Measurements from ENCODE around the gene CAPN5. TPM values are rescaled to one million over a fixed set of nuclear protein-coding genes. Genes with fewer than 3 reads are reported as not detected.

Gene CAPN5
- total RNA-seq, 1 experiment from 2014 or later: 22.3 TPM

GRCh38 chr11:77167791-77168190 lies 101.0 kb downstream of the CAPN5 start:
- CTCF ChIA-PET: interaction anchor here (2.2 kb wide), 1 partner anchor 41 kb away, joined by 5 read pairs; no protein-coding TSS in a partner anchor
- no TSS peak for BruUV-seq (replicated peaks)
- DNase-seq: no peak
- Mint-ChIP-seq H3K4me1 (ENCODE audit: low read depth, unreplicated experiment) (no peaks in the 10 kb centered on the region), H3K9me3 (ENCODE audit: low read depth, unreplicated experiment) (no peaks in the 10 kb centered on the region), H3K4me3 (ENCODE audit: low read depth, unreplicated experiment) (no peak overlapping the region), H3K36me3 (ENCODE audit: insufficient read depth, unreplicated experiment) (no peaks in the 10 kb centered on the region), H3K27me3 (ENCODE audit: unreplicated experiment) (peaks cover 21% of the 10 kb centered on the region), H3K27ac (ENCODE audit: unreplicated experiment) (no peak overlapping the region)
- intact Hi-C loops (cut with micrococcal nuclease; ENCODE audit: unreplicated experiment): no loop called here
- TF ChIP-seq, protein P1, sequence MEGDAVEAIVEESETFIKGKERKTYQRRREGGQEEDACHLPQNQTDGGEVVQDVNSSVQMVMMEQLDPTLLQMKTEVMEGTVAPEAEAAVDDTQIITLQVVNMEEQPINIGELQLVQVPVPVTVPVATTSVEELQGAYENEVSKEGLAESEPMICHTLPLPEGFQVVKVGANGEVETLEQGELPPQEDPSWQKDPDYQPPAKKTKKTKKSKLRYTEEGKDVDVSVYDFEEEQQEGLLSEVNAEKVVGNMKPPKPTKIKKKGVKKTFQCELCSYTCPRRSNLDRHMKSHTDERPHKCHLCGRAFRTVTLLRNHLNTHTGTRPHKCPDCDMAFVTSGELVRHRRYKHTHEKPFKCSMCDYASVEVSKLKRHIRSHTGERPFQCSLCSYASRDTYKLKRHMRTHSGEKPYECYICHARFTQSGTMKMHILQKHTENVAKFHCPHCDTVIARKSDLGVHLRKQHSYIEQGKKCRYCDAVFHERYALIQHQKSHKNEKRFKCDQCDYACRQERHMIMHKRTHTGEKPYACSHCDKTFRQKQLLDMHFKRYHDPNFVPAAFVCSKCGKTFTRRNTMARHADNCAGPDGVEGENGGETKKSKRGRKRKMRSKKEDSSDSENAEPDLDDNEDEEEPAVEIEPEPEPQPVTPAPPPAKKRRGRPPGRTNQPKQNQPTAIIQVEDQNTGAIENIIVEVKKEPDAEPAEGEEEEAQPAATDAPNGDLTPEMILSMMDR (IDR thresholded peaks at IDR 0.05; ENCODE audit: unreplicated experiment): no peak

DNA sequence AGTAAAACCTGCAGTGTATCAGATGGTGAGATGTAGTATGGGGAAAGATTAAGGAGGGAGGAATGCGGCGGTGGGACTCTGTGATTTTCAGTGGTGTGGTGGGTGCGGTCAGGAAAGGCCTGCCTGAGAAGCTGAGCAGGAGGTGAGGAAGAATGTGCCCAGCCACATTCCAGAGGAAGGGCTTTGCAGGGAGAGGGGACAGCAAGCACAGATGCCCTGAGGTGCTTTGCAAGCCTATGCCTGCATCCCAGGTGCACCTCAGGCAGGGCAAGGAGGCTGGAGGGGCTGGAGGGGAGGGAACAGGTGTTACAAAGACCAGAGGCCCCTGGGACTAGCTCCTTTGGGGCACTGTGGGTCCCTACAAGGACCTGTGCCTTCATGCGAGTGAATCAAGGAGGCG lies 103.3 kb downstream of the CAPN5 start:
- Mint-ChIP-seq H3K4me3 (ENCODE audit: low read depth, unreplicated experiment) (no peak overlapping the region), H3K9me3 (ENCODE audit: low read depth, unreplicated experiment) (no peaks in the 10 kb centered on the region), H3K27ac (ENCODE audit: unreplicated experiment) (no peak overlapping the region), H3K36me3 (ENCODE audit: insufficient read depth, unreplicated experiment) (no peaks in the 10 kb centered on the region), H3K27me3 (ENCODE audit: unreplicated experiment) (peaks cover 17% of the 10 kb centered on the region), H3K4me1 (ENCODE audit: low read depth, unreplicated experiment) (no peaks in the 10 kb centered on the region)
- no peak for DNase-seq
- TF ChIP-seq, protein P1 (IDR thresholded peaks at IDR 0.05; ENCODE audit: unreplicated experiment): no peak
- intact Hi-C loops (cut with micrococcal nuclease; ENCODE audit: unreplicated experiment): no loop called here
- no TSS peak for BruUV-seq (replicated peaks)
- CTCF ChIA-PET: no interaction called here

DNA sequence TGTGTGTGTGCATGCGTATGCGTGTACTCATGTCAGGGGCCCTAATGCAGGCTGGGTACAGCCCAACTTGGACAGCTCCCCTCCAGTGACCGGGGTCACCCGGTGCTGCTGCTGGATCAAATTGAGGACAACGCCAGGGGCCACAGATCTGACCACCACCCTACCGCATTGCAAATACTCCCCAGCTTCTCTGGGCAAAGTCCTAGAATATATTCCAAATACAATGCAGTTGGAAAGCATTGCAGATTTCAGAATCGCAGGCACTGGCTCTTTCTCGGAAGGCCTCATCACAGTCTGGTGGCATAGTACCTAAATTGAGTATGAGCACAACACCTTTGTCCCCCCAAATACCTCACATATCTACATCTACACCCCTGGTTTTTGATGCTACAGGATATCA lies 104.5 kb downstream of the CAPN5 start:
- TF ChIP-seq, protein P1 (IDR thresholded peaks at IDR 0.05; ENCODE audit: unreplicated experiment): no peak
- Mint-ChIP-seq H3K27ac (ENCODE audit: unreplicated experiment) (no peak overlapping the region), H3K27me3 (ENCODE audit: unreplicated experiment) (peaks cover 17% of the 10 kb centered on the region), H3K9me3 (ENCODE audit: low read depth, unreplicated experiment) (no peaks in the 10 kb centered on the region), H3K36me3 (ENCODE audit: insufficient read depth, unreplicated experiment) (no peaks in the 10 kb centered on the region), H3K4me3 (ENCODE audit: low read depth, unreplicated experiment) (no peak overlapping the region), H3K4me1 (ENCODE audit: low read depth, unreplicated experiment) (no peaks in the 10 kb centered on the region)
- CTCF ChIA-PET: interaction anchor here (0.6 kb wide), 1 partner anchor 124 kb away, joined by 4 read pairs; no protein-coding TSS in a partner anchor
- BruUV-seq (replicated peaks): no TSS peak
- intact Hi-C loops (cut with micrococcal nuclease; ENCODE audit: unreplicated experiment): no loop called here
- DNase-seq: no peak

GRCh38 chr11:77171885-77172665 lies 105.3 kb downstream of the CAPN5 start:
- intact Hi-C loops (cut with micrococcal nuclease; ENCODE audit: unreplicated experiment): no loop called here
- no peak overlapping the region for H3K27ac Mint-ChIP-seq (ENCODE audit: unreplicated experiment)
- no peaks in the 10 kb centered on the region for H3K4me1 Mint-ChIP-seq (ENCODE audit: low read depth, unreplicated experiment)
- CTCF ChIA-PET: no interaction called here
- no TSS peak for BruUV-seq (replicated peaks)
- peaks cover 16% of the 10 kb centered on the region for H3K27me3 Mint-ChIP-seq (ENCODE audit: unreplicated experiment)
- H3K4me3 Mint-ChIP-seq (ENCODE audit: low read depth, unreplicated experiment): no peak overlapping the region
- DNase-seq: no peak
- H3K9me3 Mint-ChIP-seq (ENCODE audit: low read depth, unreplicated experiment): no peaks in the 10 kb centered on the region
- TF ChIP-seq, protein P1 (IDR thresholded peaks at IDR 0.05; ENCODE audit: unreplicated experiment): no peak
- H3K36me3 Mint-ChIP-seq (ENCODE audit: insufficient read depth, unreplicated experiment): no peaks in the 10 kb centered on the region

All from Calu3 (cell line).